Choroid plexus epithelial cell (primary cell): Measurements from ENCODE around the gene ASGR2.
"Not testable (repeated sequence)": the region's sequence is repeated elsewhere in the genome, so short reads cannot be mapped to it uniquely, and the experiment has no call there.

Source experiments
- DNase-seq: peaks from one replicate; pipeline ENCODE4 v3.0.0-alpha.2; 2010; ENCODE audit warnings: low read depth
- H3K4me3 ChIP-seq: 2 replicates; pipeline ENCODE4 v1.5.1; 2011; ENCODE audit warnings: low read depth, mild to moderate bottlenecking, control low read depth, low read length, moderate library complexity
- CTCF ChIP-seq: conservative IDR thresholded peaks from 2 replicates; pipeline ENCODE4 v1.5.1; 2011; ENCODE audit warnings: low read depth, mild to moderate bottlenecking, control low read depth, inconsistent platforms, low read length, moderate library complexity

ASGR2 gene

GRCh38 chr17:7097940-7098339 lies 16.7 kb downstream of the ASGR2 start:
- peak; percentile 11 for DNase-seq
- no peak for TF ChIP-seq CTCF
- no peak overlapping the region for H3K4me3 ChIP-seq

DNA sequence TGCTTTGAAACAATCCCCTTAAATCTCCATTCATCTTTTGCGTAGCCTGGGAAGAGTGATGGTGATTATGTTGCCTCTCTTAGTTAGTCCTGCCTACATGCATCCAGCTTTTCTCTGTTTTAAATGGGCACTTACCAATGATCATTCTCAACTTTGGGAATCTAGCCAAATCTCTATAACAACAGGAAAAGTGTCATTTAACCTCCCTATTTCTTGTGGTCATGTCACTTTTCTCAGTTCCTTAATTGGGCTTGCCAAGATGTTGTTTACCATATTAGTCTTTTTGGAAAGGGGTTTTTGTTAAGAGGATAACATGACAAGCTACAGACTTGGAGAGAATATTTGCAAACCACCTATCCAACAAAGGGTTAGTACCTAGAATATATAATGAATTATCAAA lies 19.0 kb downstream of the ASGR2 start:
- no peak overlapping the region for H3K4me3 ChIP-seq
- no peak for DNase-seq
- TF ChIP-seq CTCF = no peak

DNA sequence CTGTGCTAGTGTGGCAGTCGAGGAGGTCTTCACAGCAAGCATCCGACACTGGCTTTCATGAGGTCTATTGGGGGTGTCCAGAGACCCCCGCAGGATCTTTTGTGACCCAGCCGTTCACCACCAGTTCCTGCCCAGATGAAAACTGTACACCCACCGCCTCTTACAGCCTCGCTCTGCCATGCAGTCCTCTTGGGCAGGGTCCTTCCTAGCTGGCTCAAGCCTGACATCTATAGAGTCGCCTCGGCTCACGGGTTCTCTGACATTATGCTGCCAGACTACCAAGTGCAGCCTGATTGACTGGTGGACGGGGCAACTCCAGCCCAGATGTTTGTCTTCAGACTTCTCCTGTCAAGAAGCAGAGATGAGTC lies 20.0 kb downstream of the ASGR2 start:
- TF ChIP-seq CTCF = no peak
- DNase-seq = no peak
- no peak overlapping the region for H3K4me3 ChIP-seq

- H3K4me3 ChIP-seq, DNase-seq: not testable (repeated sequence)
Measured at GRCh38 chr17:7091311-7092005, 23.2 kb downstream of the ASGR2 start.

GRCh38 chr17:7089570-7089969 lies 25.1 kb downstream of the ASGR2 start:
- not testable (repeated sequence) for H3K4me3 ChIP-seq, DNase-seq

- H3K4me3 ChIP-seq, DNase-seq: not testable (repeated sequence)
Measured at GRCh38 chr17:7088442-7088841, 26.2 kb downstream of the ASGR2 start.

GRCh38 chr17:7084088-7084487 lies 30.5 kb downstream of the ASGR2 start:
- no peak for TF ChIP-seq CTCF
- DNase-seq = peak; percentile 24
- no peak overlapping the region for H3K4me3 ChIP-seq

DNA sequence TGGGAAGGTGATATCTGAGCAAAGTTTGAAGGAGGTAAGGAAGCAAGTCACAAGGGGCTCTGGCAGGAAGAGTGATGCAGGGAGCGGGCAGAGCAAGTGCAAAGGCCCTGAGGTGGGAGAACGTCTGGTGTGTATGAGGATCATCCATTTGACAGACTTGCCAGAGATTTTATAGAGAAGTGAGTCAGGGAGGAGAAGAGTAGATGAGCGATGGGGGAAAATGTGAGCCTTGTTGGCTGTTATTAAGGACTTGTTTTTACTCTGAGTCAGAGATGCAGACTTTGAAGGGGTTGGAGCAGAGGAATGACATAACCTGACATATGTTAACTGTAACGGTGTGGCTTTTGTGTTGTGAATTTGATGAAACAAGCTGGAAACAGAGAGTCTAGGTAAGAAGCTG lies 31.0 kb downstream of the ASGR2 start:
- DNase-seq = peak; percentile 13
- H3K4me3 ChIP-seq = no peak overlapping the region
- TF ChIP-seq CTCF = no peak
